Activated naive CD8-positive, alpha-beta T cell treated with anti-CD3 and anti-CD28 coated beads for 36 hours (primary cell): ENCODE measurements around the gene PFN1. TPM values are rescaled to one million over a fixed set of nuclear protein-coding genes. Genes with fewer than 3 reads are reported as not detected.

Experiments used
- DNase-seq: peaks from one replicate; pipeline ENCODE4 v3.0.0; 2021
- H3K27ac Mint-ChIP-seq: one replicate; pipeline ENCODE4 v1.8.0; 2022; ENCODE audit warnings: mild to moderate bottlenecking, moderate library complexity, mixed read lengths
- H3K27me3 Mint-ChIP-seq: one replicate; pipeline ENCODE4 v1.8.0; 2022; ENCODE audit warnings: mild to moderate bottlenecking, mixed read lengths
- H3K36me3 Mint-ChIP-seq: one replicate; pipeline ENCODE4 v1.8.0; 2021; ENCODE audit warnings: mild to moderate bottlenecking, mixed read lengths
- H3K4me1 Mint-ChIP-seq: one replicate; pipeline ENCODE4 v1.8.0; 2021; ENCODE audit warnings: mixed read lengths
- H3K4me3 Mint-ChIP-seq: one replicate; pipeline ENCODE4 v1.8.0; 2022; ENCODE audit warnings: mild to moderate bottlenecking, moderate library complexity, mixed read lengths
- H3K9me3 Mint-ChIP-seq: one replicate; pipeline ENCODE4 v1.8.0; 2022; ENCODE audit warnings: mixed read lengths
- total RNA-seq, 2 experiments: library from RNA; stranded (reverse); gene quantifications; one replicate each; pipeline ENCODE4 v1.2.3, GENCODE V29; 2021

Gene PFN1
- total RNA-seq, 2 experiments from 2014 or later: 1,791 to 1,802 TPM

- Mint-ChIP-seq H3K4me3 (no peak overlapping the region), H3K4me1 (peaks cover 30% of the 10 kb centered on the region), H3K9me3 (no peaks in the 10 kb centered on the region), H3K36me3 (peaks cover 20% of the 10 kb centered on the region), H3K27me3 (peaks cover 8% of the 10 kb centered on the region), H3K27ac (peak overlapping the region; percentile 62)
- DNase-seq: no peak
Observed at GRCh38 chr17:4972322-4972721, 24.0 kb upstream of the PFN1 start.

DNA sequence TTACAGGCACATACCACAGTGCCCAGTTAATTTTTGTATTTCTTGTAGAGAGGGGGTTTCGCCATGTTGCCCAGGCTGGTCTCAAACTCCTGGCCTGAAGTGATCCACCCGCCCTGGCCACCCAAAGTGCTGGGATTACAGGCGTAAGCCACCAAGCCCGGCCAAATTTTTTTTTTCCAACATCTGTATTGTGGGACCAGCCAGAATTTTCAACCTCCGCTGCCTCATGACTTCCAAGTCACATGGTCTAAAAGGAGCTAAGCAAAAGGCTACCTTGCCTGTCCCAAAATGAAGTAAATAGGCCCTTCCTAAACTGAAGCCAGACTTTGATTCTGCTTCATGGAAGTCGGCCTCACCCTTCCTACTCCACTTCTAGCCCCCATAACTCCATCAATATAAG, 23.5 kb upstream of the PFN1 start:
- peaks cover 8% of the 10 kb centered on the region for H3K27me3 Mint-ChIP-seq
- H3K4me3 Mint-ChIP-seq: no peak overlapping the region
- no peak overlapping the region for H3K27ac Mint-ChIP-seq
- H3K4me1 Mint-ChIP-seq: peaks cover 30% of the 10 kb centered on the region
- peaks cover 20% of the 10 kb centered on the region for H3K36me3 Mint-ChIP-seq
- no peak for DNase-seq
- no peaks in the 10 kb centered on the region for H3K9me3 Mint-ChIP-seq

DNA sequence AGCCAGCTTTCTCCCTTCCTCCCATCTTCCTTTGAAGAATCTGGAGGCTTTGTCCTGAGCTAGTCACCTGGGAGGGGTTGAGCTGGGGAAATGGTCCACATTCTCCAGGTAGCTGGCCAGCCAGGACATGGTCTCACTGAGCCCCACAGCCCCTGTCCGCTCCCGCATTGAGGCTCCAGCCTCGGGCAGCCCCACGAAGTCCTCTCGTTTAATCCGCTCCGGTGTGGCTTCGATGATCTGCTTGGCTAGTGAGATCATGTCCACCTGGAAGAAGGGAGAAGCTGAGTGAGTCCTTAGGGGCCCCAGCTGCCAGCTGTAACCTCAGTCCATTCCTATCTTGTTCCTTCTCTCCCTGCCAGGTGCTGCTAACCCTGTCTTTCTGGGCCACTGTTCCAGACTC, 21.9 kb upstream of the PFN1 start:
- DNase-seq: no peak
- H3K27ac Mint-ChIP-seq: no peak overlapping the region
- peaks cover 8% of the 10 kb centered on the region for H3K27me3 Mint-ChIP-seq
- peaks cover 36% of the 10 kb centered on the region for H3K4me1 Mint-ChIP-seq
- H3K36me3 Mint-ChIP-seq: peaks cover 30% of the 10 kb centered on the region
- H3K4me3 Mint-ChIP-seq: peak overlapping the region; percentile 25
- H3K9me3 Mint-ChIP-seq: peaks cover 1% of the 10 kb centered on the region

DNA sequence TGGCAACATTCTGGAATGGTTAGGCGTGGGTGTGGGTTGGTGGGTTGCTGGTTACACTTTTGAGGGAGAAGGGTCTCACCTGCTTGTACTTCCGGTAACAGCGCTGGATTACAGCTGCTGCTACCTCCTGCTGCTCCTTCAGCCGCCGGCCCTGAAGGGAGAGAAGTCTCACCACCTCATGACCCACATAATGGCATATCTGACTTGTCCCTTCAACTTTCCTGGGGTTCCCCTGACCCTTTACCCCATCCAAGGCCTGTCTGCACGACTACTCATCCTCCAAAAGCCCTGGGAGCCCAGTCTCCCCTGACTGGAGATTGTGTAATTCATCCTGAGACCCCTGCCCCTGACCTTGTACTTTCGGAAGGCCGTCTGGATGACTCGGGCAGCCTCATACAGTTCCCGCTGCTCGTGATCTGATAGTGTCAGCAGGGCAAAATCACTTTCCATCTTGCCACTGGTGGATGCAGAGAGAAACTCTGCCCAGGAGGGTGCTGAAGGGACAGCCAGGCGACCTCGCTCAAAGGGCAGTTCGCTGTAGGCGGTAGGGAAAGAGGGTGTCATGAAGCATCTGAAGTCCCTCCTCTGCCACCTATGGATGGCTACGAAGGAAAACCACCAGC, 21.3 kb upstream of the PFN1 start:
- H3K27ac Mint-ChIP-seq: no peak overlapping the region
- H3K9me3 Mint-ChIP-seq: peaks cover 1% of the 10 kb centered on the region
- peak; percentile 64 for DNase-seq
- peaks cover 30% of the 10 kb centered on the region for H3K36me3 Mint-ChIP-seq
- peaks cover 8% of the 10 kb centered on the region for H3K27me3 Mint-ChIP-seq
- H3K4me1 Mint-ChIP-seq: peaks cover 36% of the 10 kb centered on the region
- no peak overlapping the region for H3K4me3 Mint-ChIP-seq

DNA sequence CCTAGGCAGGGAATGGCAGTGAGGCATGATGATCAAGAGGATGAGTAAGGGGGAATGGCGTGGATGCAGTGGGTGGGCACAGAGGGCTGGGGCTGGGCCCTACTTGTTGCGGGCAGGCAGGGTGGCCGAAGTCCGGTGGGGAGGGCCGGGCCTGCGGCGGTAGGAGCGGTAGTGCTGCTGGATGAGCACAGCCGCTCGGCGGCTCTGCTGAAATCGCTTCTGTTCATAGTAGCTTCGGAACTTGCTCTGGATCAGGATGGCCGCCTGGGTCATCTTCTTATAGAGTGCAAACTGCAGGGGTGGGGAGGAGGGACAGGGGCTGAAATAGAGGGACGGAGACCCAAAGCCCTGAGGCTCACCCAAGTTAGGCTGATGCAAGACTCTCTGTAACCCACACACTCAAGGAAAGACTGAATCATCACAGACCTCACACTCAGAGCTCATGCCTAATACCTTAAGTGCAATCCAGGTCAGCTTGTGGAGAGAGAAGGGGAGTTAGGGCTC, 20.8 kb upstream of the PFN1 start:
- H3K36me3 Mint-ChIP-seq: peaks cover 25% of the 10 kb centered on the region
- peak; percentile 68 for DNase-seq
- H3K4me1 Mint-ChIP-seq: peaks cover 37% of the 10 kb centered on the region

GRCh38 chr17:4968486-4969046, 20.2 kb upstream of the PFN1 start:
- peaks cover 1% of the 10 kb centered on the region for H3K9me3 Mint-ChIP-seq
- H3K4me1 Mint-ChIP-seq: peaks cover 35% of the 10 kb centered on the region
- H3K4me3 Mint-ChIP-seq: no peak overlapping the region
- H3K36me3 Mint-ChIP-seq: peaks cover 21% of the 10 kb centered on the region
- peak; percentile 54 for DNase-seq
- H3K27me3 Mint-ChIP-seq: peaks cover 8% of the 10 kb centered on the region
- H3K27ac Mint-ChIP-seq: no peak overlapping the region

More for the DNA sequence above, 20.8 kb upstream of the PFN1 start:
- Mint-ChIP-seq H3K27me3 (peaks cover 8% of the 10 kb centered on the region), H3K9me3 (peaks cover 1% of the 10 kb centered on the region), H3K27ac (no peak overlapping the region), H3K4me3 (no peak overlapping the region)

- Mint-ChIP-seq H3K4me3 (no peak within 1 kb of the TSS), H3K9me3 (peaks cover 1% of the 10 kb centered on the region), H3K27ac (no peak within 1 kb of the TSS), H3K4me1 (peaks cover 35% of the 10 kb centered on the region), H3K27me3 (peaks cover 8% of the 10 kb centered on the region), H3K36me3 (peaks cover 20% of the 10 kb centered on the region)
- DNase-seq: peak; percentile 94
Observed at GRCh38 chr17:4967539-4968485, 19.5 kb upstream of the PFN1 start, which contains the start of gene SPAG7. SPAG7 (minus strand) TSS chr17:4967817; CDS start chr17:4967804, 13 bp downstream.

GRCh38 chr17:4966844-4967538, 18.7 kb upstream of the PFN1 start:
- Mint-ChIP-seq H3K27me3 (peaks cover 8% of the 10 kb centered on the region), H3K36me3 (peaks cover 18% of the 10 kb centered on the region), H3K4me3 (no peak overlapping the region), H3K27ac (no peak overlapping the region), H3K4me1 (peaks cover 35% of the 10 kb centered on the region), H3K9me3 (peaks cover 1% of the 10 kb centered on the region)
- DNase-seq: peak; percentile 94

DNA sequence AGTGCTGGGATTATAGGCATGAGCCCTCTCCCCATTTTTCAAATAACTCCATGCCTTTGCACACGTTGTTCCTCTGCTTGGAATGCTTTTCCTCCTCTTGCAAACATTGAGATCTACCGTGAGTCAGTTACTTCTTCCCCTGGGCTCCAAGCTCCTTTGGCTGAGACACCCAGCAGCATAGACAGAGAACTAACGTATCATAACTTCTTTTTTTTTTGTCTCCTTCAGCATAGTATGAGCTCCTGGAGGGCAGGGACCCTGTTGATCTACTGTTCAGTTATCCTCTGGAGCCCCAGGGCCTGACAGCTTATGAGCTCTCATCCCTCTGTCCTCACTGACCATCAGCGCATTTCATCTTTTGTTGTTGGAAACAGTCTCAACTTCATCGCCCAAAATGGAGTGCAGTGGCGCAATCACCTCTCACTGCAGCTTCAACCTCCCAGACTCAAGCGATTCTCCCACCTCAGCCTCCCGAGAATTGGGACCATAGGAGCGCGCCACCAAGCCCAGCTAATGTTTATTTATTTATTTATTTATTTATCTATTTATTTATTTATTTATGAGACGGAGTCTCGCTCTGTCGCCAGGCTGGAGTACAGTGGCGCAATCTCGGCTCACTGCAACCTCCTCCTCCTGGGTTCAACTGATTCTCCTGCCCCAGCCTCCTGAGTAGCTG, 17.1 kb upstream of the PFN1 start:
- peak overlapping the region; percentile 40 for H3K4me3 Mint-ChIP-seq
- DNase-seq: no peak
- H3K27me3 Mint-ChIP-seq: peaks cover 8% of the 10 kb centered on the region

DNA sequence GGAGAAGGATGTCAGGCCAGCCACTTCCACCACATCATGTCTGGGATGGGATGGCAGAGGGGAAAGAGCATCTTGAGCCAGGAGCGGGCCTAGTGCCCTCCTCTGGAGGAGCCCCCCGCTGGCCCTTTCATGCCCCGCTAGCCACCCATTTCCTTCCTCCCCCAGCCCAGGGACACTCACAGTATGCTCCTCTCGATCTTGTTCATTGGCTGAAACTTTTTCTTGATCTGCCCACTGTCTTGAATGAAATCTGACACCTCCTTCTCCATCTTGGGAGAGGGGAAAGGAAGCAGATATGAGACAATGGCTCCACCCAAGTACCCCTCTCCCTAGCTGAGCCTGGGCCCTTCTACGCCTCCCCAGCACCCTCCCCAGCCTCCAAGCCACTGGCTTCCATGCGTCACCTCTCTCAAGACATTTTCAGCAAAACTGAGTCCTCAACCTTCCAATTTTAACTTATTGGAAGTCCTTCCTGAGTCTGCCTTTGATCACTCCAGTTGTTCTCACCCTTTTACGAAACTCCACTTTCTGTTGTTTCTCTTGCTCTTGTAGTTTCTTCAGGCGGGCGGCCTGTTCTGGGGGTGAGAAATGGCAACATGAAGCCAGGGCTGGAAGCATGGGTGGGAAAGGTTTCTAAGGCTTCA, 12.1 kb upstream of the PFN1 start:
- Mint-ChIP-seq H3K36me3 (peaks cover 6% of the 10 kb centered on the region), H3K4me1 (peaks cover 6% of the 10 kb centered on the region), H3K9me3 (no peaks in the 10 kb centered on the region), H3K4me3 (no peak overlapping the region), H3K27ac (no peak overlapping the region), H3K27me3 (no peaks in the 10 kb centered on the region)
- DNase-seq: no peak

More for the DNA sequence above, 17.1 kb upstream of the PFN1 start:
- Mint-ChIP-seq H3K27ac (peak overlapping the region; percentile 42), H3K4me1 (peaks cover 26% of the 10 kb centered on the region), H3K9me3 (peaks cover 1% of the 10 kb centered on the region), H3K36me3 (peaks cover 18% of the 10 kb centered on the region)

- Mint-ChIP-seq H3K27me3 (no peaks in the 10 kb centered on the region), H3K4me1 (peaks cover 6% of the 10 kb centered on the region), H3K9me3 (no peaks in the 10 kb centered on the region), H3K27ac (no peak overlapping the region), H3K36me3 (peaks cover 2% of the 10 kb centered on the region), H3K4me3 (no peak overlapping the region)
- no peak for DNase-seq
Observed at GRCh38 chr17:4959261-4959965, 11.1 kb upstream of the PFN1 start.

- Mint-ChIP-seq H3K36me3 (peaks cover 5% of the 10 kb centered on the region), H3K4me3 (no peak overlapping the region), H3K9me3 (no peaks in the 10 kb centered on the region), H3K27me3 (no peaks in the 10 kb centered on the region), H3K27ac (no peak overlapping the region), H3K4me1 (peaks cover 7% of the 10 kb centered on the region)
- no peak for DNase-seq
Observed at GRCh38 chr17:4958102-4958501, 9.8 kb upstream of the PFN1 start.

DNA sequence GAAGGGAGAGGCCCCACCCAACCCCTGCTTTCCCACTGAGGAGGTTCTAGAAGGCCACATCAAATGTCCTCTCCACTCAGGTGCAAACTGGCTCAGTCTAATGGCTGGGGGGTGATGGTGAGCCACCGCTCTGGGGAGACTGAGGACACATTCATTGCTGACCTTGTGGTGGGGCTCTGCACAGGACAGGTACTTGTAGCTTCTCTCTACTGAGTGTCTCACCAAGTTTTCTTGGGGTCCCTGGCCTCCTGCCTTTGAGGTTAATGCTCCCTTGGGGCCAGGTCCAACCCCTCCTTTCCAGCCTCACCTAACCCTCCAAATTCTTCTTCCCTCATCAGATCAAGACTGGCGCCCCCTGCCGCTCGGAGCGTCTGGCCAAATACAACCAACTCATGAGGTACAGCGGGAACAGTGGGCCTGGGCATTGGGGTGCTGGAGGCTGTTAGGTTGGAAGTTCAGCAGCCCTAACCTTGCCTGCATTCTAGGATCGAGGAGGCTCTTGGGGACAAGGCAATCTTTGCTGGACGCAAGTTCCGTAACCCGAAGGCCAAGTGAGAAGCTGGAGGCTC, 8.2 kb upstream of the PFN1 start:
- peaks cover 10% of the 10 kb centered on the region for H3K4me1 Mint-ChIP-seq
- H3K27ac Mint-ChIP-seq: no peak overlapping the region
- DNase-seq: peak; percentile 21
- no peak overlapping the region for H3K4me3 Mint-ChIP-seq
- H3K27me3 Mint-ChIP-seq: no peaks in the 10 kb centered on the region
- peaks cover 5% of the 10 kb centered on the region for H3K36me3 Mint-ChIP-seq
- no peaks in the 10 kb centered on the region for H3K9me3 Mint-ChIP-seq
